Right atrium auricular region (tissue), 2 donors: ENCODE measurements around the gene ARHGAP26. TPM values are rescaled to one million over a fixed set of nuclear protein-coding genes. Genes with fewer than 3 reads are reported as not detected.

Source experiments
- DNase-seq: peaks from one replicate; pipeline ENCODE4 v3.0.0-alpha.2; 2019; ENCODE audit warnings: low spot score
- H3K27ac ChIP-seq, 2 donors: fragments of 200-600 bp; sonication (generic); 1 replicate in 1 of 2; 2 replicates in 1 of 2; pipeline ENCODE4 v1.5.1; 2016 to 2019
- H3K27me3 ChIP-seq, 2 donors: fragments of 200-600 bp; sonication (generic); one replicate each; pipeline versions ENCODE4 v1.5.1 to v1.6.0; 2017 to 2019
- H3K36me3 ChIP-seq: fragments of 200-600 bp; sonication (generic); one replicate; pipeline ENCODE4 v1.5.1; 2016
- H3K4me1 ChIP-seq, 2 donors: fragments of 200-600 bp; sonication (generic); one replicate each; pipeline versions ENCODE4 v1.5.1 to v1.6.0; 2017 to 2019
- H3K4me3 ChIP-seq, 2 donors: fragments of 200-600 bp; sonication (generic); 1 replicate in 1 of 2; 2 replicates in 1 of 2; pipeline ENCODE4 v1.5.1; 2017 to 2019; ENCODE audit warnings: mild to moderate bottlenecking in 1 of 2, moderate library complexity in 1 of 2
- H3K9me3 ChIP-seq, 2 donors: fragments of 200-600 bp; sonication (generic); one replicate each; pipeline ENCODE4 v1.5.1; 2019
- total RNA-seq, 2 donors: library from RNA; depleted of rRNA; stranded (reverse); fragments of >200 nt; gene quantifications; one replicate each; pipeline ENCODE4 v1.1.0, GENCODE V29; 2016
- TF ChIP-seq, protein P1 (sequence below), 2 donors: fragments of 200-600 bp; sonication (generic); IDR thresholded peaks; one replicate each; pipeline ENCODE4 v1.5.1; 2019; ENCODE audit warnings: antibody characterized with exemption in 2 of 2

ARHGAP26 gene
- total RNA-seq, 2 donors from 2014 or later = 29.8 to 31.6 TPM

DNA sequence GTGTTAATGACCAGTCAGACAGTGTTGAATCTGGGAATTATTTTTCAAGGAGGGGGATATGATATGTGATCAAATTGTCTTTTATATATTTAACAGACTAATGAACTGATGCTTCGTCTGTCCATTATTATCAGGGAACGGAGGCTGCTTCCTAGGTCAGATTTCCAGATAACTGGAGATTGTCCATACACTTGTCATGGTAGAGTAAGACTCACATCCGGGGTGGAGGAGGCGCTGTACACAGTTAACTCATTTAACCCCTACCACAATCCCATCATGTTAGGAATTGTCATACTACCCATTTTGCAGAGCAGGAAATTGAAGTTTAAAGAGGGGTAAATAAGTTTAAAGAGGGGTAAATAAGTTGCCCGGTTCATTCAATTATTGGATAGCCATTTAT is 55.9 kb downstream of the ARHGAP26 start:
- Histone ChIP-seq H3K27me3 (no peaks in the 10 kb centered on the region), H3K9me3 (no peaks in the 10 kb centered on the region), H3K27ac (peak overlapping the region; percentile 33 to 58), H3K36me3 (no peaks in the 10 kb centered on the region), H3K4me3 (no peak overlapping the region), H3K4me1 (peaks cover 4 to 92% of the 10 kb centered on the region in 2 donors)
- DNase-seq = no peak
- TF ChIP-seq, protein P1, sequence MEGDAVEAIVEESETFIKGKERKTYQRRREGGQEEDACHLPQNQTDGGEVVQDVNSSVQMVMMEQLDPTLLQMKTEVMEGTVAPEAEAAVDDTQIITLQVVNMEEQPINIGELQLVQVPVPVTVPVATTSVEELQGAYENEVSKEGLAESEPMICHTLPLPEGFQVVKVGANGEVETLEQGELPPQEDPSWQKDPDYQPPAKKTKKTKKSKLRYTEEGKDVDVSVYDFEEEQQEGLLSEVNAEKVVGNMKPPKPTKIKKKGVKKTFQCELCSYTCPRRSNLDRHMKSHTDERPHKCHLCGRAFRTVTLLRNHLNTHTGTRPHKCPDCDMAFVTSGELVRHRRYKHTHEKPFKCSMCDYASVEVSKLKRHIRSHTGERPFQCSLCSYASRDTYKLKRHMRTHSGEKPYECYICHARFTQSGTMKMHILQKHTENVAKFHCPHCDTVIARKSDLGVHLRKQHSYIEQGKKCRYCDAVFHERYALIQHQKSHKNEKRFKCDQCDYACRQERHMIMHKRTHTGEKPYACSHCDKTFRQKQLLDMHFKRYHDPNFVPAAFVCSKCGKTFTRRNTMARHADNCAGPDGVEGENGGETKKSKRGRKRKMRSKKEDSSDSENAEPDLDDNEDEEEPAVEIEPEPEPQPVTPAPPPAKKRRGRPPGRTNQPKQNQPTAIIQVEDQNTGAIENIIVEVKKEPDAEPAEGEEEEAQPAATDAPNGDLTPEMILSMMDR (IDR thresholded peaks at IDR 0.05) = no peak

GRCh38 chr5:142826741-142827492 is 56.7 kb downstream of the ARHGAP26 start:
- Histone ChIP-seq H3K4me1 (peaks cover 4 to 95% of the 10 kb centered on the region in 2 donors), H3K36me3 (no peaks in the 10 kb centered on the region), H3K27me3 (no peaks in the 10 kb centered on the region), H3K27ac (peak overlapping the region; percentile 33 to 58), H3K4me3 (no peak overlapping the region), H3K9me3 (no peaks in the 10 kb centered on the region)
- TF ChIP-seq, protein P1 (IDR thresholded peaks at IDR 0.05) = no peak
- DNase-seq = no peak

GRCh38 chr5:142827934-142828576 is 57.9 kb downstream of the ARHGAP26 start:
- Histone ChIP-seq H3K27ac (peak overlapping the region; percentile 58 to 77), H3K4me3 (no peak overlapping the region), H3K36me3 (no peaks in the 10 kb centered on the region), H3K4me1 (peaks cover 4 to 92% of the 10 kb centered on the region in 2 donors), H3K27me3 (no peaks in the 10 kb centered on the region), H3K9me3 (no peaks in the 10 kb centered on the region)
- no peak for DNase-seq
- TF ChIP-seq, protein P1 (IDR thresholded peaks at IDR 0.05) = no peak

- no peaks in the 10 kb centered on the region for H3K36me3 ChIP-seq
- TF ChIP-seq, protein P1 (IDR thresholded peaks at IDR 0.05) = no peak
- H3K9me3 ChIP-seq = no peaks in the 10 kb centered on the region
- H3K27ac ChIP-seq = peak overlapping the region; percentile 58 to 77
- no peaks in the 10 kb centered on the region for H3K27me3 ChIP-seq
- no peak overlapping the region for H3K4me3 ChIP-seq
- DNase-seq = no peak
- H3K4me1 ChIP-seq = peaks cover 4 to 85% of the 10 kb centered on the region in 2 donors
These were observed 58.8 kb downstream of the ARHGAP26 start for GRCh38 chr5:142828797-142829535.

DNA sequence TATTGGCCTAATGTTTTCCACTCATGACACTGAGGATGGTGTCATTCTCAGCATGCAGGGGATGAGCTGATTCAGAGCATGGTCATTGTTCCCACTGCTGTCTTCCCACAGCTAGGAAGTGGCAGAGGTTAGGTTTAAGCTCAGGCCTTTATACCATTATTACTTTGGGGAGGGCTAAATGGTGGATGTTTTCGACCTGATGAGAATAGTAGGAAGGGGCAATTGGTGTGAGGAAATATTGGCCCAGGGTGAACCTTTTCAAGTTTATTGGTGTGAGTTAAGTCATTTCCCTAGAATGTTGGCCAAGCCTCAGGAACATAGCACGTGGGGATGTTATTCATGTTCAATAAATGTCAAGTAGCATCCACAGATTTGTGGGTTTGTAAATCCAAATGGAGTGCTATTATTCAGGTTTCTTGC is 59.6 kb downstream of the ARHGAP26 start:
- Histone ChIP-seq H3K9me3 (no peaks in the 10 kb centered on the region), H3K36me3 (no peaks in the 10 kb centered on the region), H3K4me1 (peaks cover 4 to 76% of the 10 kb centered on the region in 2 donors), H3K4me3 (no peak overlapping the region), H3K27ac (peak overlapping the region; percentile 58 to 77), H3K27me3 (no peaks in the 10 kb centered on the region)
- no peak for DNase-seq
- TF ChIP-seq, protein P1 (IDR thresholded peaks at IDR 0.05) = no peak
